NCI-H2107 treated with DMSO at 0.1 percent for 48 hours (cell line): ENCODE results near the gene TADA2B.

ENCODE experiments used
- DNase-seq: peaks from one replicate; lab custom pipeline; 2025; ENCODE audit not compliant: unreplicated experiment; lab: John Stamatoyannopoulos, UW

Gene TADA2B

DNA sequence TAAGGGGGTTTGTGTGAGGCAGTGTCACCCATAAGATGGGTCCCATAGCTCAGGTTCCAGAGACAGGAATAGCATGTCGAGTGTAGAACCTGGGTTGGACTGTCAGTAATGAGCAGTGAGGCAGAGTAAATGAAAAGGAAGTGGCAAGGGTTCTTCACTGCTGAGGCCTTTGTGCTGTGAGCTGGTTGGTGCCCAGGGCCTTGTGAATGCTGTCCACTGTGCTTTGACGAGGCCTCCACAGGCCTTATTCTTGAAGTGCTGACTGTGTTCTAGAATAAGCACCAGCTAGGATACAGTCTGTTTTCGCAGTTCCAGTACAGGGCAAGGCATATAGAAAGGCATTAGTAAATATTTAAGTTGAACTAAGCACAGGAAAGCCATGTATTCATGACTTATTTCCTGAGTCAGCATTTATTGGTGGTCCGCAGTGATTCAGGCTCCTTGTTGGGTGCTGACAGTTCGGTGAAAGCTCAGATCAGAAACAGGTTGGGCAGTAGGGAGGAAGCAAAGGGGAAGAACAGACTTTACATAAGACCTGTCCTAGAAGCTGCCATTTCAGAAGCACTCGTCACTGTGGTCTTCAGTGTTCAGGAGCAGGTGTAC lies 25.6 kb upstream of the TADA2B start:
- DNase-seq: no peak

DNA sequence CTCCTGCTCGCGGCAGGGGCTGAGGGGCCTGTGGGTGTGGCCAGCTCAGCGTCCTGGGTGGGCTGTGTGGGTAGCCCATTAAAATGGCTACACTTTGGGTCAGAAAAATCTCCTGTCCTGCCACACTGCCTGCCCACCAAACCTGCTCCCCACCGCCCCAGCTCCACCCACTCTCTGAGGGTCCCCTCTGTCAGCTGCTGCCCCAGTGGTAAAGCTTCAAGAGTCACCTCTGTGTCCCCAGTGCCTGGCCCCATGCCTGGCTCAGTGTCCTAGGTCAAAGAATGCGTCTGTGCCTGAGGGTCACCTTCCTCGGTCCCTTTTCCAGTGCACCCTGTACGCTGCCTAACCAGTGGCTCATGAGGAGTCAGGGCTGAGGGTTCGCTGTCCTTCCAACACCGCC lies 24.9 kb upstream of the TADA2B start:
- no peak for DNase-seq

DNA sequence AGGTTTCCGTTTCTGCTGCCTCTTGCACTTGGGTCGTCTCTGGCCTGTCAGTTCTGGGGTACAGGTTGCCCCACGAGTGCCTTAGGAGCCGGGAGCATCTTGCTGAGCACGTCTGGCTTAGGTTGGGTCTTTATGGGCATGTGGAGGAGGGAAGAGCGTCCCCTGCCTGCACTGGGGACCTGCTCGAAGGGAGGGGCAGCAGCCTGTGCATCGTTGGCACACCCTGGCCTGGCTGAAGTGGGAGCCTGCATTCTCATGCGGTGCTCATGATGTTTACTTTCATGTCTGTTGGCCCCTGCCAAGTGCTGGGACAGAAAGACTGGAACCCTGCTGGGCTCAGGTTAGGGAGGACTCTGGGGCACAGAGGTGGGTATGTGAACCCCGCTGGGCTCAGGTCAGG lies 23.8 kb upstream of the TADA2B start:
- no peak for DNase-seq

DNA sequence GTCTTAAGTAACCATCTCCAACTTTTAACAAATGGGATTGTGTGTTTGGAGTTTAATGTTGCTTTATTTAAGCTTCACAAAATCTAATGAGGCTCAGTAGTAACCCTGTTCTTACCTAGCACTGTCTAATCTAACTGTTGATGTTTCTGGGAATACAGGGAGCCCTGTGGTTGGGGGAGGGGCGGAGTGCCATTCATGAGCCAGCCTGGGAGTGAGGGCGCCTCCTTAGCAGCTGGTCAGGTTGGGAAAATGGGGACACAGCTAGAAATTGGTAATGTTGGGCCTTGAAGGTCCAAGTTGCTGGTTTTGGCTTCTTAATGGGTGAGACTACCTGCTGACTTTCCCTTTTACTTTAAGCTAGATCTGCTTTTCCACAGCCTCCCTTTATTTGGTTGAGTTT lies 22.9 kb upstream of the TADA2B start:
- DNase-seq: no peak

DNA sequence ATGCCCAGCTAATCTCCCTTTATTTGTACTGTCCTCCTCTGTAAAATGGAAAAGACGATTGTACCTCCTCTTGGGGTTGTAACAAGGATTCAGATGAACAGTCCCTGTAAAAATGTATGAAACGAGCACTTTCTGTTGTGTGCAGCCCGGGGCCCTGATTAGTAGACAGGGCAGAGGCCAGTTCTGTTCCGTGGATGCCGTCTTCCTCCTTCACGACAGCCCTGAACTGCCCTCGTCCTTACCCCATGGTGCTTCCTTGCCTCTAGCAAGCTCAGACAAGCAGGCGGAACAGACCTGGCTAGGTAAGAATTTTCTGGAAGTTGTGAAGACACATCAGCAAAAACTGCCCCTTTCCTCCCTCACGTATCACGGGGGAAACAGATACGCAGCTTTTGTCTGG lies 22.3 kb upstream of the TADA2B start:
- no peak for DNase-seq

DNA sequence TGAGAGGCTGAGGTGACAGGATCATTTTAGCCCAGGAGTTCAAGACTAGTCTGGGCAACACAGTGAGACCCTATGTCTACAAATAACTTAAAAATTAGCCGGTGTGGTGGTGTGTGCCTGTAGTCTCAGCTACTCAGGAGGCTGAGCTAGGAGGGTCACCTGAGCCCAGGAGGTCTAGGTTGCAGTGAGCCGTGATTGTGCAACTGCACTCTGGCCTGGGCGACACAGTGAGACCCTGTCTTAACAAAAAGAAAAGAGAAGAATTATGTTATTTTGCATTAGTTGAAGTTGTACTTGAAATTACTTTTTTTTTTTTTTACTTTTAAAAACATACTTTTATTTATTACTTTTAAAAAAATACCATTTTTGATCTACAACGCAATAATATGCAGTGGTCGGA lies 21.8 kb upstream of the TADA2B start:
- DNase-seq: no peak

DNA sequence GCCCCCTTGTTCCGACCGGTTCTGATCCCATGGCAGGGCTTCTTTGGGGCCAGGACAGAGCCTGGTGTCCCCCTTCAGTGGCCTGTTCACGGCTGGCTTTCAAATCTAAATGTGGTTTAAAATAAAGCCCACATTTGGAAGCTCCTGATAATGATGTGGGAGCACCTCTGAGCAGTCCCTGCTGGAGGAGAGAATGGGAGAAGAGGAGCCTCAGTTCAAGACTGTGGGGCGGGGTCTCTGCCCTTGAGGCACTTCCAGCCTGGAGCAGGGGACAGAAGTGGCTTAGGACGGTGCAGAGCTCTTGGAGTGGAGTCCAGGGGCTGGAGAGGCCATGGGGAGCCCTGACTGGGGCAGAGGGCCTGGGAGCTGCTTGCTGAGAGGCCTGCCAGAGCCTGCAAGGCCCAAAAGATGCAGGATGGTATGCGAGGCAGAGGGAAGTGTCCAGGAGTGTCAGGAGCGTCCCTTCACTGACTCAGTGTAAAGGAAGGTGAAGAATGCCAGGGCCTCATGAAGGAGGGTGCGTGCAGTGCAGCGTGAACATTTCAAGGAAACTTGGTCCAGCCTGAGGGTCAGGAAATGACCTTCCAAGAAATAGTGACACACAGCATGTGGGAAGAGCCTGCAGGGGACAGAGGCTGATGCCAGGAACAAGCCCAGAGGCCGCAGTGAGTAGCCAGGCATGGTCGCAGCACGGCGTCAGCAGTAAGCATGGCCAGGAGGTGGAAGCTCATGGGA lies 21.1 kb upstream of the TADA2B start:
- DNase-seq: no peak

DNA sequence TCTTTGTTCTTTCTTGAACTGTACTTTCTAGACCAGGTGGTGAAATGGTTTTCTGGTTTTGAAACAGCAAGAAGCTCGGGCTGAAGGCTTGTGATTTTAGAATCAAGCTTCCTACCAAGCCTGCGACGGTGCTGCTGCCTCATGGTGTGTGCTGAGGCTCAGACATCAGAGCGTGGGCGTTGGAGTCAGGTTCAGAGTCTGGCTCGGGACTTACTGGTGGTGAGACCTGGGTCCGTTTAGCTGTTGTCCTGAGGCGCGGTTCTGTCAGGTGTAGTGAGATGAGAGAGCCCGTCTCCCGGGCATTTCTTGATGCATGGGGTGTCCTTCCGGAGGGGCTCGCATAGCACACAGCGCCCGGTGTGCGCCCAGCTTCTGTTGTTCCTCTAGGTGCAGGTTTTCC lies 19.7 kb upstream of the TADA2B start:
- DNase-seq: no peak

DNA sequence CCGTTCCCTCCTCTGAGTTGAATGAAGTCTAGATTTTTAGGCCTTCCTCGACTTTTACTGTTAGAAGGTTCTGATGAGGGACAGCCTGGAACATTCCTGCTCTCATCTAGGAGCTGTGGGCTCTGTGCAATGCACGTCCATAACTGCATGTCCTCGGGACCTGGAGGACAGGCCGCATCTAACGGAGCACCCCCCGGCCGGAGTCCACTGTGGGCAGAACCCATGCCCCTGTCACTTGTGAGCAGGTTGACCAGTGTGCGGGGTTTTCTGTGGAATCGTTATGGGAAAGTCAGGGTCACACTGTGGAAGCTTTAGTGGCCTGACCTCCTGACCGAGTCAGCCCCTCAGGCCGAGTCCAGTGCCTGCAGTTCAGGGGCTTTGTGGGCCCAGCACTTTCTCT lies 19.3 kb upstream of the TADA2B start:
- no peak for DNase-seq

DNA sequence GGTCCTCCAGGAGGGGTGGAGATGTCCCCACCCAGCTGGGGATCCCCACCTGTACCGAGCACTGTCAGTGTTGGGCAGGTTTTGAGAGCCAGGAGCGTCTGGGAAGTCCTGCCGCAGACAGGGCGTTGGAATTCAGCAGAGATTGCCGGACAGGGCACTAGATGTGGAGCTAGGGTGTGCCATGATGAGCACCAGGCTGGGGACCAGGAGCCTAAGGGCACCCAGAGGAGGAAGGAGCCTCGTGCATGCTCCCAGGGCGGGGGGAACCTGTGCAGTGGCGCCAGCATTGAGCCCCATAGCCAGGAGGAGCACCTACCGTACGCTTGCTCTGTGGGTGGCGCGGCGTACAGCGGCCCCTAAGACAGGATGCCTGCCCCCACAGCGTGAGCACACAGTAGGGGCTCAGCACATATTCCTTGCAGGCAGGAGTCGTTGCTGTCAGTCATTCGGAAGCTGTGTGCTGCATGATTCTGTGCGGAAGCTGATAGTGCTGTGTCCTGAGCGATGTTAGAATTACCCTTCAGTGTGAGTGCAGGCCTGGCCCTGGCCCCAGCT lies 18.8 kb upstream of the TADA2B start:
- no peak for DNase-seq

DNA sequence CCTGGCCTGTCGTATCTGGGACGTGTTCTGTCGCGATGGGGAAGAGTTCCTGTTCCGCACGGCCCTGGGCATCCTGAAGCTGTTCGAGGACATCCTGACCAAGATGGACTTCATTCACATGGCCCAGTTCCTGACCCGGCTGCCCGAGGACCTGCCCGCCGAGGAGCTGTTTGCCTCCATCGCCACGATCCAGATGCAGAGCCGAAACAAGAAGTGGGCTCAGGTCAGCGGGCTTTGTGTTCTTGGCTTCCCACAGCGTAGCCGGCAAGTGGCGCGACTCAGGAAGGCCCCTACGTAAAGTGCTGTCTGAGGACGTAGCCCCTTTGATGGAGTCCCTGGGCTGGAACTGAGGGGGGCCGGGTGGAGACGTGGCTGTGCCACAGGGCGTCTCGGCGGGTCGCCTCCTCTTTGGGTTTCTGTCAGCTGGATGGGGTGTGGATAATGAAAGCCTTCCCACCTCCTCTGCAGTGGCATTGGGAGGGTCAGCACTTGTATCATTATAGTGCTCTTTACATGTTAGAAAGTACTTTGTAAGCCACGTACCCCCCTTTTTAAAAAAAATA lies 18.1 kb upstream of the TADA2B start:
- no peak for DNase-seq

DNA sequence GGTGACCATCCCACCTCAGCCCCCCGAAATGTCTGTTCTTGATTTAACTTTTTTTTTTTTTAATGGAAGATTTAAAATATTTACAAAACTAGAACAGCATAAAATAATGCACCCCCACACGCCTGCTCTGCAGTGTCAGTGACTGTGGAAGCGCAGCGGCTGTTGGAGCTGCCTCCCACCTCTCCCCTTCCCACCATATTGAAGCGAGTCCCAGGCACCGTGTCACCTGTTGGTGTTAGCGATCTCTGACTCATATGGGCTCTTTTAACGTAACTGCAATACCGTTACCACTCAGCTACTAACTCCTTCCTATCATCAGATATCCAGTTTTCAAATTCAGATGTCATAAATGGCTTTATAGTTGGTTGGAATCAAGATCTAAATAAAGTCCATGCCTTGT lies 17.1 kb upstream of the TADA2B start:
- DNase-seq: no peak

DNA sequence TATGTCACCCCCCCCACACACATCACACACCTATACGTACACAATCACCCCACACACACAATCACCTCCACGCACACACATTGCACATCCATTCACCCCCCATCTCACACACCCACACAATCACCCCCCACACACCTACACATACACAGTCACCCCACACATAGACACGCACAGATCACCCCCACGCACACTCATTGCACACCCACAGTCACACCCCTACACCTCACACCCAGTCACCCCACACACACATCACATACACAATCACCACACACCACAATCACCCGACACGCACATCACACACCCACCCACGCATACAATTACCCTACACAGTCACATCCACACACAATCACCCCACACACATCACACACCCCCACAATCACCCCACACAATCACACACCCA lies 15.9 kb upstream of the TADA2B start:
- DNase-seq: no peak

DNA sequence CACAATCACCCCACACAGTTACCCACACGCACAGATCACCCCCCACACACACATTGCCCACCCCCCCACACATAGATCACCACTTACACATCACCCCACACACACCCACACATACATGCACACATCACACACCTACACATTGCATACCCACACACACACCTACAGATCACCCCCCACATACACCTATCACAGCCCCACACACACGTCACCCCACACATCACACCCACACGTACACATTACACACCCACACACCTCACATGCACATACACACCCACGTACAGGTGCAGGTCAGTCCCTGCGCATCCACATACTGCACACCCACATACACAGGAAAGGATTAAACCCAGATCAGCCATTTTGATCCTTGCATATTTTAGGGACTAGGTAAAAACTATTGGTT lies 15.3 kb upstream of the TADA2B start:
- no peak for DNase-seq

DNA sequence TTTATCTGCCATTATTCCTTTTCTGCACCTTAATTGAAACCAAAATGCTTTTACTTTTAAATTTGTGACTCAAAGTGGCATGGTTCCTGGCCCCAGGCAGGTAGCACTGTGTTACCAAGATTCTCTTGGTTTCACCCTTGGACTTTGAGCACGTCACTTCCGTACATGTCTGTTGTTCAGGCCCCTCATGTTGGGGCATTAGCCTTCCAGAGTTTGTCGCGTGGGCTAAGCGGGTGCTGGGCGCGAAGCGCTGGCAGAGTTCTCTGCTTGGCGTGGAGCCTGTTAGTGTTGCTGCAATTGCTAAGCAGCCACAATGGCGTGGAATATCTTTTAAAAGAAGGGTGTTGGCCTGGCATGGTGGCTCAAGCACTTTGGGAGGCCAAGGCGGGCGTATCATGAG lies 14.0 kb upstream of the TADA2B start:
- DNase-seq: no peak

DNA sequence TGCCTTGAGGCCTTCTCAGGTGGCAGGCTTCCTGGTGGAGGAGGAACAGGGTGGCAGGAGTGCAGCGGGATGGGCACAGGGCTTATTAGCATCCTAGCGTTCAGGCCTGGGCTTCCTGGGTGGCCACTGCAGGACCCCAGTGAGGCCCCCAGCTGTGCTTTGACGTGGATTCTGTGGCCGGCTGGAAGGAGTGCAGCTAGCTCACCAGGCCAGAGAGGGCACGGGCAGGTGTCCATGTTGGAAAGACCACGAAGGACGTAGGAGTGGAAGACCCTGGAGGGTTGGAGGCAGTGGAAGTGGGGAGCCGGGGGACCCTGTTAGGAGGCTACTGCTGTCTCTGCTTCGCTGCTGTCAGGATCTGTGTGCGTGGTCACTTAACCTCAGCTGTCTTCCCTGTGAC lies 13.3 kb upstream of the TADA2B start:
- DNase-seq: no peak

DNA sequence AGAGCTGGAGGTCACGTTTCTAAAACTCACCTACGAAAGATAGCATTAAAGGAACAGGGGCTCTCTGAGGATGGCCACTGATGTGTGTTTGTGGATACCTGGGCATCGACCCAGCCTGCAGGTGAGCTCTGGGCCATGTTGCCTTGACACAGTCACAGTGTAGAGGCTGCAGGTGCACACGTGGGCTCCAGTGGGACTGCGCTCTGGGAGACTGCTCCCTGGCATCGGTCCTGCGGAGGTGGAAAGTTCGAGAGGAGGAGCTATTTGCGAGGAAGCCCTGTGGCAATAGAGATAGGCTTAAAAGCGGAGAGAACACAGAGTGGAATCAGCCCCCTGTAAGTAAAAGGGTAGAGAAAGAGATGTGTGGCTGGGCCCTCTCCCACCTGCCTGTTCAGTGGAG lies 12.3 kb upstream of the TADA2B start:
- no peak for DNase-seq

DNA sequence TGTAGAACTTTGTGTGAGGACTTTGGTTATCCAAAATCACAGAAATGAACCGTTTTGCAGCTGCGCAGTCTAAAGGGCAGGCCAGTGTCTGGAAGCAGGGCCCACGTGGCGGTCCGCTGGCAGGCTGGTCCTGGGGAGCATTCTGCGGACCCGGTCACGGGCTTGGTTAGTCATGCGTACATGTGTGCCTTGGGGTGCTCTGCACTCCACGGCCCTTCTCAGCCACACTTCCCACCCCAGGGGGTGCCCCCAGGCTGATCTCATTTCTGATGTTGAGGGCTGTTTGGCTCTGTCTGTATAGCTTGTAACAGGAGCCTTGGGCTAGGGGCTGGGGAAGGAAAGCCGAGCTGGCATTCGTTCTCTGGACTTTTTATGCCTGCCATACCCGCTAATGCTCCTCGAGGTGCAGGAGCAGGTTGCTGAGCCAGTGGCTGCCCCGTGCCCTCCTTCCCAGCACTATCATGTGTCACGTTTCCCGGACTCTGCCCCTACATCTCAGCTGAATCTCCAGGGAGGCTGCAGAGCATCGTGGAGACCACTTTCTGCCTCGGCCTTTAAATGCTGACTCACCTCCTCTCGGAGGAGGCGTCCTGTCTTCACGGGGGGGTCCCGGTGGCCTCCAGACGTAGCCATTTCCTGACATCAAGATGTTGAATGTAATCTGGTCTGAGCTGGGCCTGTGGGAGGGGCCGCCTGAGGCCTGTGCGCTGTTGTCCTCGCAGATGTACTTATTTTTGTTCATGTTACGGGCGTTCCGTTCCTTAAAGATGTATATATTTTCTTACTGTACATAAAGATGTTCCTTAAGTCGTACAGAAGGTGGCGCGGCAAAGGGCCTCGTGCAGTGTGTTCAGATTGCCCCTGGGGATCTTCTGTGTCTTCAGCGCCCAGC lies 11.4 kb upstream of the TADA2B start:
- no peak for DNase-seq

DNA sequence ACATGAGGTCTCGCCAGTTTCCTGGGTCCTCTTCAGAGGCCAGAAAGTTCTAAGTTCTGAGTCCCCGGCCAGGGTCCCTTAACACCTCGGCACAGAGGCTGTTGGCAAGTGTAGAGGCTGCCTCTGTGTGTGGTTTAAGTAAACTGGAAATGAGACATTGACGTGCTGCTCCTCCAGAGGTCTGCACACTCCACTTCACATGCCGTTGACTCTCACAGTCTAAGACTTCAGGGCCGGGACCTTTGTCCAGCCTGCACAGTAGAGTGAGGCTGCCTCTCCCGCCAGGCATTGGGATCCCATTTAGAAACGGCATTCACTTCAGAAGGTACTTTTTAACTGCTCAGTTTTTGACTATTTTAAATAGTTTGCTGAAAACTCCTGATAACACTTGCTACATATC lies 10.6 kb upstream of the TADA2B start:
- no peak for DNase-seq

DNA sequence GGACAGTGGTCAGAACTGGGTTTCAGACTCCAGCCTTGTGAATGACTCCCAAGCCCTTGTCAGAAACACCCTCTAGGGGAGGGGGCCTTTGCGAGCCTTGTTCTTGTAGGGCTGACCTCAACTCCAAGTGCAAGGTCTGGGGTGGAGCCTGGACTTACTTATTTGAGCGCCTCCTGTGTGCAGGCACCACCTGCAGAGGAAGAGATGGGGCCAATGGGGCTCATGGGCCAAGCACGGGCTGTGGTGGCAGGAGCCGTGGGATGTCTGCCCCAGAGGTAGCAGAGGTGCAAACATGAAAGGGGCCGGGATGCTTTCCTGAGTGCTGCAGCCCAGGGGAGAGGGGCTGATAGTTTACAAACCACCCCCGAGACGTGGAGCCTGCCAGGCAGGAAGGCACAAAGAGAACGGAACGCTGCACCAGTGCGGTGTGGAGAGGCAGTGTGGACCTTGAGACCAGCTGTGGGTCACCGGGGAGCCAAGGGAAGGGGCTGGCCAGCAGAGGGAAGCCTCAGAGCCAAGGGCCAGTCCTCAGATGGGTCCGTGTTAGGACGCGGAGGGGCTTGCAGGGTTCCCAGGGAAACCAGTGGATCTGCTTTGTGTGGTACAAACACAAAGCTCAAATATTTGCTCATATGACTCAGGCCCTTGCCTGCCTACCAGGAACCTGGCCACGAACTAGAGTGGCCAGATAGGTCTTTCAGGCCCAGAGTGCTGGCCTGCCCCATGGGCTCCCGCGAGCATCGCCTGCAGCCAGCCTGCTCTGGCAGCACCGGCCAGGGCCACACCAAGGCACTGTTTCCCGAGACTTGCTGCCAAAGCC lies 8.7 kb upstream of the TADA2B start:
- no peak for DNase-seq

DNA sequence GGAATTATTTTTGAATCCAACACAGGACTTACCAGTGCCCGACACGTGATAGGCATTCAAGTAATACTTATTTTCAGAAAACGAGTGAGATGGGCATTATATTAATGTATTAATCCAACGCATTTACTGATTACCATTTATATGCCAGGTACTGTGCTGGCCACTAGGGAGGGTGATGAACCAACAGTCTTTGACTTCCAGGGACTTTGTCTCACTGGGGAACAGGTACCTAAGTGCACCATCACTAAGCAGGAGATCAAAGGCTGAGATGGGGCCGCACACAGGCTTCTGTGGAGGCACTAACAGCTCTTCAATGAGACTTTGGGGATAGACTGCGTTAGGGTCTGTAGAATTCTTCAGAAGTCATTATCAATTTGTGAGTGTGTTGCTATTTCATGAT lies 5.7 kb upstream of the TADA2B start:
- DNase-seq: no peak
